GM15510 (cell line): ENCODE data around the gene GNLY.

Source experiments
- POLR2A ChIP-seq: IDR thresholded peaks from 3 replicates; pipeline ENCODE4 v1.6.1; 2011; ENCODE audit warnings: borderline replicate concordance; ENCODE audit not compliant: insufficient read length; ENCODE audit errors: extremely low read depth

The GNLY gene

DNA sequence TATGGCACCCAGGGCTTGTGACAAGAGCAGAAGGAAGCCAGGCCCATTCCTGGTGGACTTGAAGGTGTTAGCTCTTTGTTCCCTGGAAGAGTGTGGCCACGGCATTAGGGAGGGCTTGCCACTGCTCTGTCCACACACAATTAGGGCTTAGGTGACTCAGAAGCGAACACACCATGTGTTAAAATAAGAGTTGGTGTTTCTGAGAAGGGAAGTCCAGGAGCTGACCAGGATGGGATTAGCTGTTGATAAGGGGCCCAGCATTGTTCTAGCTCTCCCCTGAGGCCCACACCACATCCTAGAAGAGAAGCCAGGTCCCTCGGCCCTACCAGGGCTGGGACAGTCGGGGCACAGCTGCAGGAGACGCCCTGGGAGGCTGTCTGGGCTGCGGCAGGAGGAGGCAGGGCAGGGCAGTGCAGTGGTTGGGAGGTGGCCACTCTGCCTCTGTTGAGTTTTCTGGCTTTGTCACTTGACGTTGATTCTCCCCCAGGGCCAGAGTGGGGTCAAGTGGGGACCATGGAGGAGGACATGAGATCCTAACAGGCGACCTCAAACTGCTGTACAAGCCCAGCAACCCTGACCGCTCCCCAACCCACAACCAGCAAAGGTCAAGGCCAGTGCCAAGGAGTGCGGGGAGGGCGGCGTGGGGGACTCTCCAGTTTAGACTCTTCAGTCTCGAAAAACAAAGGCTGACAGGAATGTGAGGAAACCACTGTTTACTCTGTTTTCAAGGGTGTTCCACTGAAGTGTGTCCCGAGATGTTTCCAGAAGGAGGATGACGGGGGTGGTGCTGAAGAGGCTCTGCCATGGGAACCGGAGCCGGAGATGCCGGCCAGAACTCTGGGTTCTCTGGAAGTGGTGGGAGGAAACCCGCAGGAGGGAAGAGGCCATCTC is 16.8 kb downstream of the GNLY start:
- TF ChIP-seq POLR2A, result no peak

DNA sequence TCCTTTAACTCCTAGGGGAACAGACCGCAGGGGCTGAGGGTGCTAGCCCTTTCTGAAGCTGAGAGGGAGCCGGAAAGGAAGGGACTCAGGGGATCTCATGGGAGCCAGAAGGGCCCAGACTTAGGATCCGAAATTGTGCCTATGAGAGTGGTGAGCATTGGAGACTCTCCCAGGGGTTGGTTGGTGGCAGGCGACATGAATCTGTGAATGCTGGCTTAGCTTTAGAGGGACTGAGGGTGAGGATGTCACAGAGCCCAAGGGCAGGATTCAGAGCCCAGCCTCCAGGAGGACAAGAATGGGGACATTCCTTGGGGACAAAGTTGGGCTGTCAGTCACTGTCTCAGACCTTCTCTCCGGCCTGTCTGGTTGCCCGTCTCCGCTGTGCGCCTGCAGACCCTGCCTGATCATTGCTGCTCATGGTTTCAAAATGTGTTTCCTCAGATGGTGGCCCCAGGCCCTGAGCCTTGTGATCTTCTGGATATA is 17.5 kb downstream of the GNLY start:
- TF ChIP-seq POLR2A, result no peak

DNA sequence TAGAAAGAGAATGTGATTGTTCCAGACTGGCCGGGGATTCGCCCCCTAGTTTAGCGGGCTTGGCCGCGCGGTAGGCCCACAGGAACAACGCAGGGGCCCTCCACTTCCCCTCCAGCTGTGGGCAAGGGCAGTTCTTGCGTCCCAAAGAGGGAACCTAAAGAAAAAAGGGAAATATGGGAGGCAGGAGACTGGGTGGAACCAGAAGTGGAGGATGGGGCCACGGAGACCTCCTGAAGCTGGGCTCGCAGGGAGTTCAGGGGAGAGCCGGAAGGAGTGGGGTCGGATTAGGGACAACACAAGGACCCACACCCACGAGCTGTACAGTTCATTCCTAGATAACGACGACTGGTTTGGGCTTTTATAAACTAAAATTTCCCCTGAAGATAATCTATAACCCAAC is 18.2 kb downstream of the GNLY start:
- no peak for TF ChIP-seq POLR2A

DNA sequence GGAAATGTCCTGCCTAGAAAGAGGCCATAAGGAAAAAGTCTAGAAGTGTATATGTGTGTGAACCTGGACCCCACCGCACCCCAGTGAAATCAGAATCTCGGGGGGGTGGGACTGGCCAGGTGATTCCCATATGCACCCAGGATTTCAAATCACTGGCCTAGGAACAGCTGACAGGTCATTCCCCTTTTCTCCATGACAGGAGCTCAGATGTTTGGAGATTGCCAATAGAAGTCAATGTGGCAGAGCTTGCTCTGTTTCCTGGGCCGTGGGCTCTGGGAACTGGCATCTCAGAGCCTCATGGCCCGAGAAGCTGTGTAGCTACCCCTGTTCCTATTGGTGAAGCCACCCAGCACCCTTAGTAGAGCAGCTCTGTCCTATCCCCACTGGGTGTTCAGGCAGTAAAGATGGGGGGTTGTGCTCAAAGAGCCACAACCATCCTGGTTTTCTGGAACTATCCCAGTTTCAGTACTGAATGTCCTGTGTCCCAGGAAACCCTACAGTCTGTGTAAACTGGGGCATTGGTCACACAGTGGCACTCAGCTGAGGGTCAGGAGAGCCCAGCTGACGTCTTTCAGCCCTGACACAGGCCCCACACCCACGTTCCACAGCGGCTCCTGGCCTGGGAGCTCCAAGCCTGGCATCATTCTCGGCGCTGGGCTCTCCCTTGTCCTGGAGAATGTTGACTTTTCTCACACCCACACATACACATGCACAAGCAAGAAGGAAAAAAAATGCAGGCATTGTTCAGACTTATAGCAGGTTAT is 18.9 kb downstream of the GNLY start:
- TF ChIP-seq POLR2A, result no peak

DNA sequence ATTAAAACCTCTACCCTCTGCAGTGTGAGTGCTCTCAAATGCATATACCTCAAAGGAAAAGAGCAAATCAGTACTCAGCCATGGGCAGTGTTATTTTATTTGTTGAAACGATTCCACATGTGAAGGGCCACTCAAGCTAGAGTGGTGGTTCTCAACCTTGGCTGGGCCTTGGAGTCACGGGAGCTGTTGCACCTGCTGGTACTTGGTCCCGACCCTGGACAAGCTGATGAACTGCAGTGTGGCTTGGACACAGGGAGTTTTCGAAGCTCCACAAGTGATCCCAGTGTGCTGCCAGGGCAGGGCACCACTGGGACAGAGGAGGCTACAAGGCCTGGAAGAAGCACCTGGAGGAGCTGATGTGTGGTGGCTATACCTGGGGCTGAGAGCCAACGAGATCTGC is 19.7 kb downstream of the GNLY start:
- no peak for TF ChIP-seq POLR2A

GRCh38 chr2:85714841-85715240 is 20.7 kb downstream of the GNLY start:
- no peak for TF ChIP-seq POLR2A

DNA sequence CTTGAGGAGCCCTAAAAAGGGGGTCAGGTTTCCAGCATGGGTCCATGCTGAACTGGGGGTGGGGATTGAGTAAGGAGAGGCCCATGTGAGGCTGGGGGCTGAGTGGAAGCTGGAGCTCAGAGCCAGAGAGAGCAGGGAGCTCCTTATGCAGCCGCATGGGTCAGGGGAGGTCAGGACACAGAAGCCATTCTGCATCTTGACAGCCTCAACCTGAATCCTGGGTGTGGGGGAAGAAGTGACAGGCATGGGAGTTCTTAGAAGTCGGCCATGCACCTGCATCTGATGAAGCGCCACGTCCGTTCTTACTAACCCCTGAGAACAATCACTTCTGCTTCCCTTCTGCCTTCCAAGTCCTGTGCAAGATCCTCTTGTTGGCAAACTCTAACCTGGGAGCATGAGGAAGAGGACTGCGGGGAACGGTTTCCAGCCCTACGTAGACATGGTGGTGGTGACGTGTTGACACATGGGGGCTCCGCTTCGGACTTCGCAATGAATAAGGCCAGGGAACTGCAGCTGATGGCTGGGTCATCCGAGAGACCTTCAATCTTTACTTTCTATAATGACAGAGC is 22.3 kb downstream of the GNLY start:
- no peak for TF ChIP-seq POLR2A

DNA sequence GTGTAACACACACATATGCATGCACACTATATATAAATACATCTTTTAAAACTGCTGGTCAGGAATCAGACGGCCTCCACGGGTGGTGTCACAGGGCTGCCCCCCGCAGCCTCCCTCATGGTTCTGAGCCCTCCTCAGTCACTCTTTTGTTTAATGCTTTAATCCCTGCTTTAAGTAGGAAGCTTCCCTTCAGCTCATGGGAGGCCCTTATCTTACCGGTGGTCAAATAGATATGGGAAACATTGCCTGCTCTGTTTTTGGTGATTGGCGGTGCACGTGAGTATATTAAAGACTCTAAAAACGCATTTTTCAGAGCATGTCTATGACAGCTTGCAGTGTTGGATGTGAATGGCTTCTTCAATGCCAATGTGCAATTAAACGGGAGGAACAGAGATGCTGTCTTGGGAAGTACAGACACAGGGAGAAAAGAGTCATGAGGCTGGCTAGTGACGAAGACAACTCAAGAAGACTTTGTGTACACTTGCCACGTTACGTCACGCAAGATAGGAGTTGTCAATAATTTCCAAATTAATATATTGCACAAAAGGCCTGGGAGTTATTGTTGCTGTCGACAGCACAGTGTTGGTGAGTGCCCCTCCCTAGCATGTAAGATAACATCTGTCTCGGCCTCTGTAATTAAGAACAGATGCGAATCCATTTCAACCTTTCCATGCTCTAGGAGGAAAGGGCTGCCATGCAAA is 23.3 kb downstream of the GNLY start:
- no peak for TF ChIP-seq POLR2A

DNA sequence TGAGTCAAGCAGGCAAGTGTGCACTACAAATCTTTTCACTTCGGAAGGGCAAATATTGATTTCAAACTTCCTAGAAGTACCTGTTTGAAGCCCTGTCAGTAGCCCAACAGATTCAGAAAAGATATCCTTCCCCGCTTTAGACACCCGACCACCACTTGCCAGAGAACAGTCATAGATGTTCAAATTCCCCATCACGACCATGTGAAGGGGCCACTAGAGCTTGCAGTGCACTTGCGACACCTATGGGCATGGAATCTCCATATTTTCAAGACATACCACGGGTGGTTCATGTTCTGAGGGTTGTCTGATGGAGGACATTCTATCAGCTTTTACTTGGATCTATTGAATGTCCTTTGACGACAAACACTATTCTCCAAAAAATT is 23.8 kb downstream of the GNLY start:
- TF ChIP-seq POLR2A, result no peak

GRCh38 chr2:85718885-85719492 is 24.8 kb downstream of the GNLY start:
- TF ChIP-seq POLR2A, result no peak

GRCh38 chr2:85719609-85720240 is 25.6 kb downstream of the GNLY start:
- TF ChIP-seq POLR2A, result no peak

DNA sequence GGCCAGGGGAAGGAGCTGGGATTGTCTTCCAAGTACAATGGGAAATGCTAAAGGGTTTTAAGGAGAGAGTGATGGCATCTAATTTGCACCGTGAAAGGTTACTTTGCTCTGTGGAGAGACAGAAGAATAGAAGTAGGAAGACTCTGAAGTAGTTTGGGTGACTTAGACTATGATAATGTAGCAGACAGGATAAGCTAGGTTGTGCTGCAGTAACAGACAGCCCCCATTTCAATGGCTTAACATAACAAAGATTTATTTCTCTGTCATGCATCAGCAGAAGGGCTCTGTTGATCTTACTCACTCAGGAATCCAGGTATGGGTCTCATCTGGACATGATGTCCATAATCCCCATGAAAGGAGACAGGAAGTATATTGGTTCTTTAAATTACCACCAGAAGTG is 26.4 kb downstream of the GNLY start:
- no peak for TF ChIP-seq POLR2A

DNA sequence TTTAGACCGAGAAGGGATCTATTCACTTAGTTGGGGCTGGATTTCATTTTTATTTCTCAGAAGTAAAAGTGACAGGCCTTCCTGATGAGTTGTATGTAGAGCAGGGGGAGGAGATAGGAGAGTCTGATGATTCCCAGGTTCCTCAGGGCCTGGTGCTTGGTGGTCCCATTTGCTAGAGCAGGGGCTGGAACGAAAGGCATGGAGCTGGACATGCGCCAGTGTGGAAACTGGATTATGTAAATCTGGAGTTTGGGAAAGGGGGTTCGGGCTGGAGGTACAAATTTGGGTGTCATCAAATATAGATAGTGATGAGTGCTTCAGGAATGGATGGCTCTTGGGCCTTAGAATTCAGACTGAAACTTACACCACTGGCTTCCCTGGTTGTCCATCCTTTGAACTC is 27.5 kb downstream of the GNLY start:
- TF ChIP-seq POLR2A, result no peak

DNA sequence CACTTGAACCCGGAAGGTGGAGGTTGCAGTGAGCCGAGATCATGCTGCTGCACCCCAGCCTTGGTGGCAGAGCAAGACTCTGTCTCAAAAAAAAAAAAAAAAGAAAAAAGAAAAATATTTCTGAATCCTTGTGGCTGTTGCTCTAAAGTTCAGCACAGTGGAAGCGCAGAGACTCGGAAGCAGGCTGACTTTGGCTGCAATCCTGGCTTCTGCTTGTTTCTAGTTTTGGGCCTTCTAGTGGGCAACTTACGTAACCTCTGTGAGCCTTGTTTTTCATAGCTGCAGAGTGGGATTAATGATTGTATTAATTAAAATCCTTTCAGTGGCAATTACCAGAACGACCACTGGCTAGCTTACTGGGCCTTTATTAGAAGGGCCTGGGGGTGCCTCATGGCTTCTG is 28.4 kb downstream of the GNLY start:
- TF ChIP-seq POLR2A, result no peak

DNA sequence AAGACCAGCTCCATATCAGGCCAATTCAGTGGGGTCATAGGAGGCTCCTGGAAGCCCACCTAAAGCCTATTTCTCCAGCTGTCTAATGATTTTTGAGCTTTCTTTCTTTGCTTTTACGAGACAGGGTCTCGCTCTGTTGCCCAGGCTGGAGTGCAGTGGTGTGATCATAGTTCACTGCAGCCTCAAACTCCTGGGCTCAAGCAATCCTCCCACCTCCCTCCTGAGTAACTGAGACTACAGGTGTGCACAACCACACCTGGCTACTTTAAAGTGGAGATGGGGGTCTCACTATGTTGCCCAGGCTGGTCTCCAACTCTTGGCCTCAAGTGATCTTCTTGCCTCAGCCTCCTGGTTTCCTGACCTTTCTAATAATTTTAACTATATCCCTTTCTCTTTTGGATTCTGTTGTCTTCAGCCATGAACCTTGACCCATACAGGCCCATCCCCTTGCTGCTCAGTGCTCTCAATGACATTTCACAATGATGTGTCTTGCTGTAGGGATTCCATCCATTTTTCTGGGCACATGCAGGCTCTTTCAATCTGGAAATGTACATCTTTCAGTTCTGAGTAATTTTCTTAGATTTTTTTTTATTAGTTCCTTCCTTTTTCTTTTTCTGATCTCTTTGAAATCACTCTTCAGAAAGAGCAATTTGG is 29.7 kb downstream of the GNLY start:
- no peak for TF ChIP-seq POLR2A
